ENCODE results near the gene CORT.
"Not testable (repeated sequence)": the region's sequence is repeated elsewhere in the genome, so short reads cannot be mapped to it uniquely, and the experiment has no call there.

The CORT gene, protein sequence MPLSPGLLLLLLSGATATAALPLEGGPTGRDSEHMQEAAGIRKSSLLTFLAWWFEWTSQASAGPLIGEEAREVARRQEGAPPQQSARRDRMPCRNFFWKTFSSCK

GRCh38 chr1:10449751-10450150 lies at the start of gene CORT:
TSS of gene CORT (plus strand) at chr1:10450031. CDS start at chr1:10450224, 193 bp downstream.
- DNase-seq (ENCODE audit: low read depth), result no peak

DNA sequence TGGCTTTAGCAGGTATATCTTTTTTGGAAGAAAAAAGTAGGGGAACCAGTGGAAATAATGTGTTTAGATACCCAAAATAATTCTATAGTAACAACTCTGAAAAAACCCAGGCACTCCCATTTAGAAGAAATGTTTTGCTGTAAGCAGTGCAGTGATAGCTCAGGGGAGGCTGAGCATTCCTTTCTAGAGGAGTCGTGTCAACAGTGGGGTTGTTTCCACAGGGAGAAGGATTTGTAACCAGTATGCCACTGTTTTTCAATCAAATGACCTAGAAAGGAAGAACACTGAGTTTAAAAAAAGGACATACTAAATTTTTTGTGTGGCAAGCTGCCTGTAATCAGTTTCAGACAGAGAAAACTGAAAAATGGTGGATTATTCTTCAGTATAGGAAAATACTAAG lies 48.5 kb upstream of the CORT start:
- no peak for DNase-seq (ENCODE audit: low read depth)

GRCh38 chr1:10402729-10403274 lies 47.0 kb upstream of the CORT start:
- DNase-seq (ENCODE audit: low read depth), result no peak

DNA sequence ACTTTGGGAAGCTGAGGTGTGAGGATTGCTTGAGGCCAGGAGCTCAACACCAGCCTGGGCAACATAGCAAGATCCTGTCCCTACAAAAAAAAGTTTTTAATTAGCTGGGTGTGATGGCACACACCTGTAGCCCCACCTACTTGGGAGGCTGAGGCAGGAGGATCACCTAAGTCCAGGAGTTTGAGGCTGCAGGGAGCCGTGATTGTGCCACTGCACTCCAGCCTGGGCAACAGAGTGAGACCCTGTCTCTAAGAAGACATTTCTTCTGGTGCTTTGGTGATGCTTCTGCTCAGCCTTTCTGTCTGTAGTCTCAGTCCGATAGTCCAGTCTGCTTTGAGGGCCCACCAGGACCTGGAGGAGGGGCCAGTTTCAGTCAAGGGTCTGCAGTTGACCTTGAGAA lies 42.6 kb upstream of the CORT start:
- no peak for DNase-seq (ENCODE audit: low read depth)

- DNase-seq (ENCODE audit: low read depth), result no peak
Measured at GRCh38 chr1:10415211-10415930, 34.5 kb upstream of the CORT start.

- DNase-seq (ENCODE audit: low read depth), result not testable (repeated sequence)
Measured at GRCh38 chr1:10415967-10416366, 33.9 kb upstream of the CORT start.

DNA sequence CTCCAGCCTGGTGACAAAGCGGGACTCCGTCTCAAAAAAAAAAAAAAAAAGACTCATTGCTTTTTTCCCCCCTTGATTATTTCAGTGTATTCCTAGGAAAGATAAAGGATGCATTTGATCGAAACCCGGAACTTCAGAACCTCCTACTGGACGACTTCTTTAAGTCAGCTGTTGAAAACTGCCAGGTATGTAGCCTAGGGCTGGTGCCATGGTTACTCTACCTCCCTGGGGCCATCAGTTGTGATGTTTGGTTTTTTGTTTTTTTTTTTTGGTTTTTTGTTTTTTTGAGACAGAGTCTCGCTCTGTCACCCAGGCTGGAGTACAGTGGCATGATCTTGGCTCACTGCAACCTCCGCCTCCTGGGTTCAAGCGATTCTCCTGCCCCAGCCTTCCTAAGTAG lies 31.1 kb upstream of the CORT start:
- not testable (repeated sequence) for DNase-seq (ENCODE audit: low read depth)

DNA sequence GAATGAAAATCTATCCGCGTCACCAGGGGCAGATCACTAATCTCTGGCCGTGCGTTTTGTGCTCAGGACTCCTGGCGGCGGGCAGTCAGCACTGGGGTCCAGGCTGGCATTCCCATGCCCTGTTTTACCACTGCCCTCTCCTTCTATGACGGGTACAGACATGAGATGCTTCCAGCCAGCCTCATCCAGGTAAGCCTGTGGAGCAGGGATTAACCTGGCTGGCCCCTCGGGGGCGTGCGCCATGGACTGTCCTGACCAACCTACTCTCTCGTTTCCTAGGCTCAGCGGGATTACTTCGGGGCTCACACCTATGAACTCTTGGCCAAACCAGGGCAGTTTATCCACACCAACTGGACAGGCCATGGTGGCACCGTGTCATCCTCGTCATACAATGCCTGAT lies 30.5 kb upstream of the CORT start:
- DNase-seq (ENCODE audit: low read depth), result no peak

- DNase-seq (ENCODE audit: low read depth), result no peak
Measured at GRCh38 chr1:10421637-10422036, 28.2 kb upstream of the CORT start.

- no peak for DNase-seq (ENCODE audit: low read depth)
Measured at GRCh38 chr1:10424034-10424433, 25.8 kb upstream of the CORT start.

- no peak for DNase-seq (ENCODE audit: low read depth)
Measured at GRCh38 chr1:10424651-10425050, 25.2 kb upstream of the CORT start.

GRCh38 chr1:10425826-10426534 lies 23.9 kb upstream of the CORT start:
- DNase-seq (ENCODE audit: low read depth), result not testable (repeated sequence)

- DNase-seq (ENCODE audit: low read depth), result not testable (repeated sequence)
Measured at GRCh38 chr1:10426535-10426848, 23.3 kb upstream of the CORT start.

- DNase-seq (ENCODE audit: low read depth), result no peak
Measured at GRCh38 chr1:10428984-10429383, 20.8 kb upstream of the CORT start.

GRCh38 chr1:10429868-10430215 lies 20.0 kb upstream of the CORT start:
- DNase-seq (ENCODE audit: low read depth), result no peak

DNA sequence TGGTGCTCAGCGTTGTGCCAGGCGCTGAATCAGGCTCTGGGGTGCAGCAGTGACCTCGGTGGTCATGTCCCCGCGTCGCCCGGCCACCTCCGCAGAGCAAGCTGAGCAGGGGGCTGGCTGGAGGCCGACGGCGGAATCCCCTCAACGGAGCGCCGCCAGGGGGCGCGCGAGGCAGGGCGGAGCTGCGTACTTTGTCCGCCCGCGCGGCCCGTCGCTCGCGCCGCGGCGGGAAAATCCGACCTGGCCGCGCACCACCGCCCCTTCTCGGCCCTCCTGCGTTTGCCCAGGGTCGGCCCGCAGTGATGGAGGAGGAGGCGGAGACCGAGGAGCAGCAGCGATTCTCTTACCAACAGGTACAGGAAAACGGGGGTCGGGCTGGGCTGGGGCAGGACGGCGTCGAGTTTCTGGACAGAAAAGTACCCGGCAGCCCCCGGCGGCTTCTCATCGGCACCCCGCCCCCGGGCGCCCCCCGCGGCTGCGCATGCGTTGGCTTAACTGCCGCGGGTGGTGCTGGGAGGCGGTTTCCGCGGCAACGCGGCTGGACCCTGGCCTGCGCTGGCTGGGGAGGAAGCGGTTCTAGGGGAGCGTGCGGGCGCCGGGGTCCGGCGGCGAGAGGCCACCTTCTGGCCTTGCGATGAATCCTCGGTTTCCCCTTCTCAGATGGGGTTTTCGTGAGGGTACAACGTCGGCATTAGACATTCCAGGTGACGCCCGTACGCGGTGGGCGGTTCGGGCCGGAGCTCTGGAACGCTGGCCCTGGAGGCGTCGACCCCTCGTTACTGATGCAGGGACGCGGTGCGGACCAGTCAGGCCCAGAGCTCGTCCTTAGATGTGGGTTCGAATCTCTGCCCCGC lies 19.4 kb upstream of the CORT start, which contains the start of gene CENPS:
Gene CENPS, plus strand, starts transcription at position 218 of the 854 bp plus-strand sequence. Its CDS starts 85 bp downstream, at position 303.
- peak; percentile 90 for DNase-seq (ENCODE audit: low read depth)

GRCh38 chr1:10431070-10431730 lies 18.6 kb upstream of the CORT start:
- no peak for DNase-seq (ENCODE audit: low read depth)

GRCh38 chr1:10432910-10433700 lies 16.7 kb upstream of the CORT start:
- DNase-seq (ENCODE audit: low read depth), result no peak

- no peak for DNase-seq (ENCODE audit: low read depth)
Measured at GRCh38 chr1:10433790-10434189, 16.0 kb upstream of the CORT start.

- DNase-seq (ENCODE audit: low read depth), result no peak
Measured at GRCh38 chr1:10434590-10434989, 15.2 kb upstream of the CORT start.

- DNase-seq (ENCODE audit: low read depth), result no peak
Measured at GRCh38 chr1:10437052-10437451, 12.8 kb upstream of the CORT start.
